HG03432 (cell line): ENCODE measurements around the gene IFT43.
"Not testable (repeated sequence)": the region's sequence is repeated elsewhere in the genome, so short reads cannot be mapped to it uniquely, and the experiment has no call there.

Experiments
- ATAC-seq: cut with Tn5 transposase; IDR thresholded peaks from one replicate; pipeline ENCODE4 v1.9.1; 2021; ENCODE audit warnings: mild to moderate bottlenecking, moderate library complexity; ENCODE audit not compliant: unreplicated experiment

The IFT43 gene

GRCh38 chr14:76009627-76010026, 24.1 kb downstream of the IFT43 start:
- not testable (repeated sequence) for ATAC-seq

GRCh38 chr14:76011930-76012329, 26.4 kb downstream of the IFT43 start:
- ATAC-seq: no peak

GRCh38 chr14:76012354-76012753, 26.8 kb downstream of the IFT43 start:
- ATAC-seq: no peak

- no peak for ATAC-seq
These were observed 29.6 kb downstream of the IFT43 start for GRCh38 chr14:76015191-76015590.

DNA sequence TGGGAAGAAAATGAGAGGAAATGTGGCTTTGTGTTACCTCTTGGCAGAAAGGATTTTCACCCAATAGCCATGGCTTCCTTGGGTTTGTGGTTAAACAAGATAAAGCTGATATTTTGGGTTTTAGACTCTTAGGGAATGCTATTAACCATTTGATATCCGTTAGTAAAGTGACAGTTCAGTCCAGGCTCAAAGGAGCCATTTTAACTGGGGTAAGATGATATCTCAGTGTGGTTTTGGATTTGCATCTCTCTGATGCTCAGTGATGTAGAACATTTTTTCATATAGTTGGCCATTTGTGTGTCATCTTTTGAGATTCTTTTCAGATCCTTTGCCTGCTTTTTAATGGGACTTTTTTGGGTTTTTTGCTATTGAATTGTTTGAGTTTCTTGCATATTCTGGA, 30.1 kb downstream of the IFT43 start:
- ATAC-seq: no peak

- no peak for ATAC-seq
These were observed 34.1 kb downstream of the IFT43 start for GRCh38 chr14:76019676-76020075.

DNA sequence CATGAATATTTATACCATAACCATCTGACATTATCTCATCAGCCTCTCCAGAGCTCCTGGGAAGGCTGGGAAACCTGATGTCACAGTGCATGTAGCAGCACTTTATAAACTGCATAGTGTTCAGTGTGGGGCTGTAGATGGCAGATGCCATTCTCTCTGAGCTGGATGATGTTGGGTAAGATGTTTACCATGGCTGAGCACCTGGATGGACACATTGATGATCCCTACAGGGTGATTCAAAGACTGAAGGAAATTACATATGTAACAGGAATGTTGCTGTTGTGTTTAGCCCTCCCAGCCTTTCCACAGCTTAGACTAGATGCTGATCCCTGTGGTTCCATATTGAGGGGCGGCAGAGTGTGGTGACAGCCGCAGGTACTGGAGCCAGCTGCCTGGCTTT, 37.4 kb downstream of the IFT43 start:
- ATAC-seq: no peak

DNA sequence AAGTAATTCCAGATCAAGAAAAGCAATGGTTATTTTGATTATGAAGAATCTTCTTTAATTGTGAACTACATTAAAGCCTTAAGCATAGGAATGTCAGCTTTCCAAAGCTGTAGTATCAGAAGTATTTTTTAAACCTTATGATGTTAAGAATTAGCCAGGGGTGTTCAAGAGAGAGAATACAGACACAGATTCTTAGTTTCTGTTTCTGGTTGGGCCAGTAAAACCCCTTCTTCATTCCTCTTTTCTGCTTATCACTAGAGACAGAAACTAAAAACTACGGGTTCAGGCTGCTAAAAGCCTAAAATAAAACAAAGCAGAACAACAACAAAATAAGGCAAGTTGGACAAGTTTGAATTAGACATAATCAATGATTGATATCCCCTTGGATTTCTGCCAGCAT, 38.2 kb downstream of the IFT43 start:
- ATAC-seq: no peak

DNA sequence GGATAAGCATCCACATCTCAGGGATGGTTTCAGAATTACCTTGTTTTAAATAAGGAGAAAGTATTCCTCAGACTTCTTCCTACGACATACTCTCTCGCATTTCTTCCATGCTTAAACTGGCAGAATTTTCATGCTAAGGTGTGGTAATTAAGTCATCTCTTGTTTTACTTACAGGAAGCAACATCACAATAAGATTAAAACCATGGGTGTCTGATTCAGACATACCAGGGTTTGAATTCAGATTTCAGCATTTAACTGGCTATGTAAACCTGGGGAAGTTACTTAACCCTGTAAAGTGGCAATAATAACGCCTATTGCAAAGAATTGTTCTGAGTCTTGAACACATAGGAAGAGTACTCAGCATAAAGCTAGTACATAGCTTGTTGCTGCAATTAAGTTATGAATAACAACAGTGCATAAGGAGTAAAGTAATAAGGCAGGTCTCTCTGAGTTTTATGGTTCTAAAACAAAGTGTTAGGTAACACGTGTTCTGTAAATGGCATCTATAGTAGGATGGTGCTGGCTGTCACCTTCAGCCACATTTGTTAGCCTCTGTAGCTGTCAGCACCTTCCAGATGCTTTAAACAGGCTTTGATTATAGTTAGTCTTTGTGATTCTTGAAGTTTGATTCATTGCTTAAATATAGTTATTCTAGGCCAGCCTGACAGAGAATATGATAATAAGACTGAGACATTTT, 38.8 kb downstream of the IFT43 start:
- ATAC-seq: no peak

DNA sequence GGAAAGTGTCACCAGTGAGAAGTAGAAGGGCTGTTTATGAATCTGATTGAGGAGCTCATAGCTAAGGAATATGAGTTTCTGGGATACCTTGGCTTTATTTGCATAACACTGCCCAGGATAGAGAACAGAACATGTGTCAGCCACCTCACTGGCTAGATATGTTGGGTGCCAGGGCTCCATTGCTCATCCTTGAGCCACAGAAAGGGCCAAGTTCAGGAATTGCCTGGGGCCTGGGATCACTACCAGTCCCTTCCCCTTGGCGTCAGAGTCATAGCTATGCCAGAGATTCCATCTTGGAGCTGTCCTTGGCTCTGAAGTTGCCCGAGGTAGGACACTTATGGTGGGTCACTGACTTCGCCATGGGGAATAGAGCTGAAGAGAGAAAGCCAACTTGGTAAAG, 49.0 kb downstream of the IFT43 start:
- ATAC-seq: no peak

- no peak for ATAC-seq
These were observed 55.1 kb downstream of the IFT43 start for GRCh38 chr14:76040704-76041103.

- no peak for ATAC-seq
These were observed 60.2 kb downstream of the IFT43 start for GRCh38 chr14:76045773-76046172.

DNA sequence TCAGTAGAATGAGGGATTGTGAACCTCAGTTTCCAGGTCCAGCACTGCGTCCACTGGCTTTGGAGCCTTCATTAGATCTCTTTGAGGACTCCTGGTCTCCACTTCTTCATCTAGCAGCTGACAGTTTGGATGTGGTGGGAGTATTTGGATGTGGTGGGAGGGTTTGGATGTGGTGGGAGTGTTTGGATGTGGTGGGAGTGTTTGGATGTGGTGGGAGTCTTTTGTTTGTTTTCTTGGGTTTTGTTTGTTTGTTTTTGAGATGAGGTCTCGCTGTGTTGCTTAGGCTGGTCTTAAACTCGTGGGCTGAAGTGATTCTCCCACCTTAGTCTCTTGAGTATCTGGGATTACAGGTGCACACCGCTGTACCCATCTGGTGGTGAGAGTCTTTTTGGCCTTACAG, 64.7 kb downstream of the IFT43 start:
- no peak for ATAC-seq

DNA sequence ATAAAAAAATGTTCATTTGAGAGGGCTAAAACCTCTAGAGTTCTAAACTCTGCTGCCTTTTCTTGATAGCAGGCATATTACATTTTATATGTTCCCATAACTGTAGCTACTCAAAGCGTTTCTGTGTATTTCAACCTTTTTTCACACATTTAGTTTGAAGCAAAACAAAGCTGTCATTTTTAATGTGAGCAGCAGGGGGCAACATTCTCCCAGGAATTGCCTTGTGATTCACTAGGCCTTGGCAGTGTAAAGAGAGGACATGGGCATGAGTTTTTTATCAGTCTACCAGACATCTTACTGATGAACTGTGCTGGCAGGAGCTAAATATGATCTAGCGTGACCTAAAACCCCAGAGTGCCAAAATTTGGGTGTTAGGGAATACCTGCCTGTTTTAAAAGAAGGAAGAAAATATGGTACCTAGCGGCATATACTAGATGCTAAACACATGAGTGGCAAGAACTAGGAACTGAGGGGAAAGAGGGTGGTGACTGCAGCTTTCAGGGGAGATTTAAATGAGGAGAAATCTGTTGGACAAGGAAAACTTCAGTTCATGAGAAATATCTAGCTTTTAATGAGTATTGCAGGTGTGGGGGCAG, 65.3 kb downstream of the IFT43 start:
- no peak for ATAC-seq

DNA sequence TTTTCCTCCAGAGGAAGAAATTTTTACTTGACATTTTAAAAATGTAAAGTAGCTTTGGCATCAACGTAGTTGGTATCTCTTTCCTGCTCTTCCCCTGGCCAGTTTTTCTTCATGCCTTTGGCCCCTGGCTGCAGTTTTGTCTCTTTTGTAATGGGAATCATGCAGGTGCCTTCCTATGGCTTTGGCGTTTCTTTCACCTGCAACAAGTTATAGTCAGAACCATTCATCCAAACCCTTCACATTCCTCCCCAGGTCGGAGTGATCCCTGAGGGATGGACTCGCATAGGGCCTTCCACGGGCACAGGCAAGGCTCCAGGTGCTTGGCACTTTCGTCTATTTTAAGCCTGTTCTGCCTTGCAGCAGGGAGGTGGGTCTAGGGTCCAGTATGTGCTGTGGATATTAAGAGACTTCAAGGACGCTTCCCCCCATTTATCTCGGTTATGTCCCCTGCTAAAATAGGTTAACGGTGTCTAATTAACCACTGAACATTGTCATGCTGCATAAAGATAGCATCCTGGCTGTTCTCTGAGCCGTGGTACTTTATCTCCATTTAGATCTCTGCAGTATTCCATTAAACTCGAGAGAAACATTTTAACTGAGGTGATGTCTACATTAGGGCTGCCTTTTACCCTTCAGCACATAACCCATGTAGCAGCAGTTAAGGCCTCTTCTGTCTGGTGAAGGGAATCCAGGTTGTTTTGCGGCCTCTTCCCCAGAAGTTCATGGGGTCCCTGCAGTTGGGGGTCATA, 66.3 kb downstream of the IFT43 start:
- no peak for ATAC-seq

GRCh38 chr14:76053572-76054355, 68.2 kb downstream of the IFT43 start:
- no peak for ATAC-seq

GRCh38 chr14:76055330-76055729, 69.8 kb downstream of the IFT43 start:
- ATAC-seq: no peak

DNA sequence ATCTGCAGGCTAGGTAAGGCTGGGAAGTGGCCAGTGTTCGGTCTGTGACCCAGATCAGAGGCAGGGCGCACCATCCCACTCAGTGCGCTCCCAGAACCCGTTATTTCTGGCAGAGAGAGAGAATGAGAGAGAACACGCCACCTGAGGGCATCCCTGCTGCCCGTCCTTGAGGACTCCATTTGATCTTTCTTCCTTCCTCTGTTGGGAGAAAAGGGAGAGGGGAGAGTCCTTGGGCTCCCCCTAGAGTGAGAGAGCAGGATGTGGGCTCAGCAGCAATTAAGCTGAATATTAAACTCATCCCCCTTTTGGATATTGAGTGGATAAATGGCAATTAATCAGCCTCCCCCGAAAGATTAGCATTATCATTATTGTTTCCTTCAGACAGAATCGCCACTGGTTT, 70.6 kb downstream of the IFT43 start:
- no peak for ATAC-seq

DNA sequence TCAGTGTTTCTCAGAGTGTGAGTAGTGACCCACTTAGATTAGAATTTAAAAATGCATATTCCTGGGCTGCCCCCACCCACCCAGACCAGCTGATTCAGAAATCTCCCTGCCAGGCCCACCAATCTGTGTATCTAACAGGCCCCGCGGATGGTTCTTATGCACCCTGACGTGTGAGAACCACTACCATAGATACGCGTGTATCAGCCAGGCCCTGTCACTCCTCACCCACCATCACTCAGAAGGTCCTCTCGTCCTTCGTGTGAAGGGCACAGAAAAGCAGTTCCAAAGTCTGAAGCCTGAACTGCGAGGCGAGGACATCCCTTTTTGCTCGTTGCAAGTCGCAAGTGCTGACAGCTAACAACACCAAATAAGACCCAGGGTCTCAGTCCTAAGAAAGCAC, 72.4 kb downstream of the IFT43 start:
- no peak for ATAC-seq

DNA sequence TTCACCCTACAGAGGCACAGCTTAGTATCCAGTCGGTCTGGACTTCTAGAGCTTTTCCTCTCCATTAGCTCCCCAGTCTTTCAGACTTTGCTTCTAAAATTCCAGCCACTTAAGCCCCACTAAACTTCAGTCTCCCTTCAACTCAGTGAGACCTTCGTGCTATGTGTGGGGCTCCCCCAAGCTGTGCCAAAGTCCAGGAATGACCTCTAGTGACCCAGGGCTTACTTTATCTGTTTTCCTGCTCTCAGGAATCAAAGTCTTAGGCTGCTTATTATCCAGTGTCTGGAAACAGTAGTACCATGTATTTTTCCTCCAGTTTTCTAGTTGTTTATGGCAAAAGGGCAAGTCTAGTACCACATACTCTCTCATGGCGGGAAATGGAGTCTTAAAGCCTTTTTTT, 77.8 kb downstream of the IFT43 start:
- no peak for ATAC-seq

DNA sequence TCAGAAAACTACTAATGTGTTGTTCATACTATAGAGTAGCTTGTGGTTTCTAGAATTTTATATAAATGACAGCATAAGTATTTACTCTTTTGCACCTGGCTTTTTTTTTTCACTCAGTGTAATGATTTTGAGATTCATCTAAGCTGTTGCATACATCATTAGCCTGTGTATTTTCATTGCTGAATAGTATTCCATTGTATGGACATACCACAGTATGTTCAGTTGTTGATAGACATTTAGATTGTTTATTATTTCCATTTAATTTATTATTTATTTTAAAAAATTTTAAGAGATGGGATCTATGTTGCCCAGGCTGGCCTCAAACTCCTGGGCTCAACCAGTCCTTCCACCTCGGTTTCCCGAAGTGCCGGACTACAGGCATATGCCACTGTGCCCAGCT, 80.0 kb downstream of the IFT43 start:
- no peak for ATAC-seq
